Osteocyte (in vitro differentiated cells): ENCODE measurements around the gene PLXND1. TPM values are rescaled to one million over a fixed set of nuclear protein-coding genes. Genes with fewer than 3 reads are reported as not detected.
A peak's percentile ranks its signal among the peaks of the same experiment; 100 is the strongest.

Experiments used
- DNase-seq: peaks from one replicate; pipeline ENCODE4 v3.0.0; 2021; ENCODE audit warnings: mixed read lengths; ENCODE audit not compliant: unreplicated experiment; ENCODE audit errors: extremely low spot score
- H3K27ac Mint-ChIP-seq: one replicate; pipeline ENCODE4 v1.8.0; 2021; ENCODE audit warnings: mild to moderate bottlenecking, mixed read lengths; ENCODE audit not compliant: unreplicated experiment
- H3K27me3 Mint-ChIP-seq: one replicate; pipeline ENCODE4 v1.8.0; 2021; ENCODE audit warnings: mixed read lengths; ENCODE audit not compliant: unreplicated experiment
- H3K36me3 Mint-ChIP-seq: one replicate; pipeline ENCODE4 v1.8.0; 2021; ENCODE audit warnings: mixed read lengths; ENCODE audit not compliant: unreplicated experiment
- H3K4me1 Mint-ChIP-seq: one replicate; pipeline ENCODE4 v1.8.0; 2021; ENCODE audit warnings: mixed read lengths; ENCODE audit not compliant: unreplicated experiment
- H3K4me3 Mint-ChIP-seq: one replicate; pipeline ENCODE4 v1.8.0; 2021; ENCODE audit warnings: mild to moderate bottlenecking, moderate library complexity, mixed read lengths; ENCODE audit not compliant: unreplicated experiment
- H3K9me3 Mint-ChIP-seq: one replicate; pipeline ENCODE4 v1.8.0; 2021; ENCODE audit warnings: mixed read lengths; ENCODE audit not compliant: unreplicated experiment
- CTCF ChIP-seq: fragments of 200-600 bp; sonication (generic); IDR thresholded peaks from 2 replicates; pipeline ENCODE4 v1.5.0; 2021; ENCODE audit warnings: antibody characterized with exemption, mild to moderate bottlenecking, moderate library complexity
- total RNA-seq: library from RNA; stranded (reverse); gene quantifications from 2 replicates; pipeline ENCODE4 v1.2.1, GENCODE V29; 2021

The PLXND1 gene
- total RNA-seq, 1 donor from 2014 or later: 358 TPM

DNA sequence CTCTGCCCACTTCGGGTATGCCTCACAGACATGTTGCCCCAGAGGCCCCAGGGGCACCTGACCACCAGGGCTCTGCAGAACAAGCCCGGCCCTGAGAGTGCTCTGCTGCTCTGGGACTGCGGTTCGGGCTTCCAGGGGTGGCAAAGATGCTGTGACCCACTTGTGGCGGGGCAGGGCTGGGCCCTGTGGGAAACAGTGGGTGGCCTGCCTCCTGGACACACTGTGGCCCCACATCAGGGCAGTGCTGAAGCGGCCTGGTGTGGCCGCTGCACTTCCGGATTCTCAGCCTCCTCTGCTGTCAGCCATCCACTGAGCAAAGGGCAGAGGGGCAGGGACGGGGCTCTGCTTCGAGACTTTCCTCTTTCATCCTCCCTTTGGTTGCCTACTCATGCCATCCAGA is 26.5 kb upstream of the PLXND1 start:
- DNase-seq: no peak
- Mint-ChIP-seq H3K36me3 (no peaks in the 10 kb centered on the region), H3K9me3 (peaks cover 13% of the 10 kb centered on the region), H3K27me3 (no peaks in the 10 kb centered on the region), H3K4me3 (no peak overlapping the region), H3K4me1 (peaks cover 3% of the 10 kb centered on the region), H3K27ac (no peak overlapping the region)
- no peak for TF ChIP-seq CTCF

DNA sequence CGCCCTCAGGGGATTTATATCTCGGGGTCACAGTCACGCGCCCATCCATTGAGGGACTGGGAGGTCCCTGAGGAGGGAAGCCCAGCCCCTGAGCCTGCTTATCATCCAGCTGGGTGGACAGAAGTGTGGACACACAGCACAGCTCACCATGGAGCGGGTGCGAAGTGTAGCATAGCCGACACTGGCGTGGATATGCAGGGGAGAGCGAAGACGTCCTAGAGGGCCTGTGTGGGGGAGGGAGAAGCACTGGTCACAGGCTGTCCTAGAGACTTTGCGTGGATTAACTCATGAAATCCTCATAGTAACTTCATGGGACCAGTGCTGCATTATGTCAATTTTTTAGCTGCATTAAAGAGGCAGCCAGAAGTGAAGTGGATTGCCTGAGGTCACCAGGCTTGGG is 26.1 kb upstream of the PLXND1 start:
- no peak for DNase-seq
- Mint-ChIP-seq H3K4me3 (no peak overlapping the region), H3K4me1 (peaks cover 7% of the 10 kb centered on the region), H3K36me3 (no peaks in the 10 kb centered on the region), H3K9me3 (peaks cover 13% of the 10 kb centered on the region), H3K27ac (no peak overlapping the region), H3K27me3 (no peaks in the 10 kb centered on the region)
- TF ChIP-seq CTCF: no peak

GRCh38 chr3:129632056-129632455 is 25.6 kb upstream of the PLXND1 start:
- Mint-ChIP-seq H3K27ac (no peak overlapping the region), H3K4me1 (peaks cover 12% of the 10 kb centered on the region), H3K4me3 (no peak overlapping the region), H3K27me3 (no peaks in the 10 kb centered on the region), H3K9me3 (peaks cover 9% of the 10 kb centered on the region), H3K36me3 (no peaks in the 10 kb centered on the region)
- no peak for DNase-seq
- TF ChIP-seq CTCF: no peak

- no peaks in the 10 kb centered on the region for H3K27me3 Mint-ChIP-seq
- H3K36me3 Mint-ChIP-seq: no peaks in the 10 kb centered on the region
- H3K4me1 Mint-ChIP-seq: peaks cover 39% of the 10 kb centered on the region
- no peak overlapping the region for H3K27ac Mint-ChIP-seq
- H3K4me3 Mint-ChIP-seq: no peak overlapping the region
- TF ChIP-seq CTCF: no peak
- no peaks in the 10 kb centered on the region for H3K9me3 Mint-ChIP-seq
- no peak for DNase-seq
Observed at GRCh38 chr3:129629011-129629410, 22.5 kb upstream of the PLXND1 start.

DNA sequence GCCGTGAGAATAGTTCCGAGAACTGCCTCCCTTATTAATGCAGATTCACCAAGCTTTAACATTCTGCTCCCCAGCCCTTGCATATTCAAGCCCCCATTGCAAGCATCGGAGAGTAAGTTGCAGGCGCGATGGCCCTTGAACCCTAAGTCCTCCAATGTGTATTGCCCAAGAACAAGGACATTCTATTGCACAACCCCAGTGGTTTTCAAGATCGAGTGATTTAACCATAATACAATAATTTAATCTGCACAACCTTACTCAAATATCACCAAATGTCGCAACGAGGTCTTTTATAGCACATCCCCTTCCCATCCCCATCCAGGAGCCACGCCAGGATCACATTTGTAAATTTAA is 21.7 kb upstream of the PLXND1 start:
- peak overlapping the region; percentile 97 for H3K27ac Mint-ChIP-seq
- no peaks in the 10 kb centered on the region for H3K9me3 Mint-ChIP-seq
- H3K36me3 Mint-ChIP-seq: no peaks in the 10 kb centered on the region
- H3K4me3 Mint-ChIP-seq: peak overlapping the region; percentile 3
- peaks cover 48% of the 10 kb centered on the region for H3K4me1 Mint-ChIP-seq
- no peak for DNase-seq
- no peak for TF ChIP-seq CTCF
- H3K27me3 Mint-ChIP-seq: no peaks in the 10 kb centered on the region
